Ascending aorta (tissue), 2 donors: ENCODE data around the gene ZBED4. TPM values are rescaled to one million over a fixed set of nuclear protein-coding genes. Genes with fewer than 3 reads are reported as not detected.

ENCODE experiments used
- DNase-seq, 2 donors: peaks; one replicate each; pipeline ENCODE4 v3.0.0-alpha.2; 2019; ENCODE audit warnings: low spot score in 2 of 2
- H3K27ac ChIP-seq, 2 donors: fragments of 200-600 bp; sonication (generic); one replicate each; pipeline ENCODE4 v1.5.1; 2016 to 2017; ENCODE audit warnings: mild to moderate bottlenecking in 1 of 2
- H3K27me3 ChIP-seq: fragments of 200-600 bp; sonication (generic); one replicate; pipeline ENCODE4 v1.5.1; 2017
- H3K36me3 ChIP-seq, 2 donors: fragments of 200-600 bp; sonication (generic); one replicate each; pipeline ENCODE4 v1.5.1; 2016
- H3K4me1 ChIP-seq, 2 donors: fragments of 200-600 bp; sonication (generic); one replicate each; pipeline ENCODE4 v1.5.1; 2016 to 2017; ENCODE audit warnings: mild to moderate bottlenecking in 1 of 2
- H3K4me3 ChIP-seq, 2 donors: fragments of 200-600 bp; sonication (generic); one replicate each; pipeline ENCODE4 v1.5.1; 2016 to 2017; ENCODE audit warnings: mild to moderate bottlenecking in 1 of 2
- H3K9me3 ChIP-seq, 2 donors: fragments of 200-600 bp; sonication (generic); one replicate each; pipeline ENCODE4 v1.5.1; 2016
- intact Hi-C: fragments of 100-400 bp; cut with DNase I; formaldehyde crosslinking; loops from one replicate; pipeline ENCODE4 v1.15.1; 2023
- total RNA-seq: library from RNA; depleted of rRNA; stranded (reverse); fragments of >200 nt; gene quantifications from one replicate; pipeline ENCODE4 v1.1.0, GENCODE V29; 2016
- TF ChIP-seq, protein P1 (sequence below), 3 experiments: fragments of 200-600 bp in 2 of 3; fragments of 450-650 bp in 1 of 3; sonication (generic) in 2 of 3; IDR thresholded peaks; one replicate each; pipeline ENCODE4 v1.5.1; 2016 to 2019; ENCODE audit warnings: antibody characterized with exemption in 3 of 3, mild to moderate bottlenecking in 1 of 3, moderate library complexity in 1 of 3

Gene ZBED4
- total RNA-seq, 1 donor from 2014 or later, result 10.1 TPM

DNA sequence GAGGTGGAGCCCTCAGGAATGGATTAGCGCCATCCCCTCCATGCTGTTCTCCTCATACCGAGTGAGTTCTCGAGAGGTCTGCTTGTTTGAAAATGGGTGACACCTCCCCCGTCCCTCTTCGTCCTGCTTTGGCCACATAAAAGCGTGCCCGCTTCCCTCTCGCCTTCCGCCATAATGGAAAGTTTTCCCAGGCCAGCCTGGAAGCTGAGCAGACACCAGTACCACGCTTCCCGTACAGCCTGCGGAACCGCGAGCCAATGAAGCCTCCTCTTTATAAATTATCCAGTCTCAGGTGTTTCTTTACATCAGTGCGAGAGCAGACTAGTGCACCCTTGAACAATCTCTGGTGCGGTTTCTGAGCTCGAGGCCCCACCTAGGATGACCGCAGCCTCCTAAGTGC, 51.8 kb downstream of the ZBED4 start:
- Histone ChIP-seq H3K4me1 (no peaks in the 10 kb centered on the region), H3K27ac (no peak overlapping the region), H3K9me3 (no peaks in the 10 kb centered on the region), H3K36me3 (peaks cover 52 to 85% of the 10 kb centered on the region in 2 donors), H3K27me3 (no peaks in the 10 kb centered on the region), H3K4me3 (no peak overlapping the region)
- no peak for DNase-seq
- TF ChIP-seq, protein P1, sequence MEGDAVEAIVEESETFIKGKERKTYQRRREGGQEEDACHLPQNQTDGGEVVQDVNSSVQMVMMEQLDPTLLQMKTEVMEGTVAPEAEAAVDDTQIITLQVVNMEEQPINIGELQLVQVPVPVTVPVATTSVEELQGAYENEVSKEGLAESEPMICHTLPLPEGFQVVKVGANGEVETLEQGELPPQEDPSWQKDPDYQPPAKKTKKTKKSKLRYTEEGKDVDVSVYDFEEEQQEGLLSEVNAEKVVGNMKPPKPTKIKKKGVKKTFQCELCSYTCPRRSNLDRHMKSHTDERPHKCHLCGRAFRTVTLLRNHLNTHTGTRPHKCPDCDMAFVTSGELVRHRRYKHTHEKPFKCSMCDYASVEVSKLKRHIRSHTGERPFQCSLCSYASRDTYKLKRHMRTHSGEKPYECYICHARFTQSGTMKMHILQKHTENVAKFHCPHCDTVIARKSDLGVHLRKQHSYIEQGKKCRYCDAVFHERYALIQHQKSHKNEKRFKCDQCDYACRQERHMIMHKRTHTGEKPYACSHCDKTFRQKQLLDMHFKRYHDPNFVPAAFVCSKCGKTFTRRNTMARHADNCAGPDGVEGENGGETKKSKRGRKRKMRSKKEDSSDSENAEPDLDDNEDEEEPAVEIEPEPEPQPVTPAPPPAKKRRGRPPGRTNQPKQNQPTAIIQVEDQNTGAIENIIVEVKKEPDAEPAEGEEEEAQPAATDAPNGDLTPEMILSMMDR (IDR thresholded peaks at IDR 0.05), result no peak
- intact Hi-C loops, result no loop called here

DNA sequence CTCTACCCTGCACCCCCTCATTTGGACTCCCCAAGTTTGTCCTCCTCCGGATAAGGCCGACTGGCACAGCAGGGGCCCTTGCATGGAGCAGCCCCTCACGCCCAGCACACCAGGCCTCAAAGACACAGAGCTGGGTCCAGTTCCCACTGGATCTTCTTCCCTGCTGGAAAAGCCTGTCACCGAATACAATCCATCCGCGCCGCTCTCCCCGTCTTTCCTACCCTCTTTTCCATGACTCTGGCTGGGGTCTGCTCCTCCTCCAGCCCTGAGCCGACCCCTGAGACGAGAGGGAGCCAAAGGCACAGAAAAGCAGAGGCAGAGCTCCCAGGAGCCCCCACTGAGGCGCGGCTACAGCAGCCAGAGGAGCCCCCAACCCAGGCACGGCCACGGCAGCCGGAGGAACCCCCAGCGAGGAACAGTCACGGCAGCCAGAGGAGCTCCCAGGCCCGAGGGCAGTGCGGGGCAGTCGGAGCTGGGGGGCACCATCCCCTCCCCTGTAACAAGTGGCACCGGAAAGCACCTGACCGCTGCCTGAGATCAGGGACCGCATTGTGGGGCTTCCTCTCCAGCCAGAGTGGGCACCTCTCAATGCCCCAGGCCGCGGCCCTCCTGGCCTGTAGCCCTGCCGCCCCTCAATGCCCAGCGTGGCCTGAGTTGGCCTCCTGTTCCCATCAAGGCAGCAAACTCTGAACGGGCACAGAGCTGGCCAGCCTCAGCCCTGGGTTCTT, 52.6 kb downstream of the ZBED4 start:
- Histone ChIP-seq H3K4me1 (no peaks in the 10 kb centered on the region), H3K27ac (no peak overlapping the region), H3K27me3 (no peaks in the 10 kb centered on the region), H3K4me3 (no peak overlapping the region), H3K36me3 (peaks cover 49 to 80% of the 10 kb centered on the region in 2 donors), H3K9me3 (no peaks in the 10 kb centered on the region)
- intact Hi-C loops, result no loop called here
- TF ChIP-seq, protein P1 (IDR thresholded peaks at IDR 0.05), result no peak
- DNase-seq, result no peak

- peaks cover 50 to 75% of the 10 kb centered on the region in 2 donors for H3K36me3 ChIP-seq
- no peaks in the 10 kb centered on the region for H3K27me3 ChIP-seq
- TF ChIP-seq, protein P1 (IDR thresholded peaks at IDR 0.05), result no peak
- intact Hi-C loops, result no loop called here
- H3K9me3 ChIP-seq, result no peaks in the 10 kb centered on the region
- H3K27ac ChIP-seq, result no peak overlapping the region
- DNase-seq, result no peak
- H3K4me1 ChIP-seq, result no peaks in the 10 kb centered on the region
- no peak overlapping the region for H3K4me3 ChIP-seq
Observed at GRCh38 chr22:49906799-49907290, 53.2 kb downstream of the ZBED4 start.

GRCh38 chr22:49907807-49908206, 54.2 kb downstream of the ZBED4 start:
- TF ChIP-seq, protein P1 (IDR thresholded peaks at IDR 0.05), result no peak
- no peak for DNase-seq
- intact Hi-C loops, result no loop called here

DNA sequence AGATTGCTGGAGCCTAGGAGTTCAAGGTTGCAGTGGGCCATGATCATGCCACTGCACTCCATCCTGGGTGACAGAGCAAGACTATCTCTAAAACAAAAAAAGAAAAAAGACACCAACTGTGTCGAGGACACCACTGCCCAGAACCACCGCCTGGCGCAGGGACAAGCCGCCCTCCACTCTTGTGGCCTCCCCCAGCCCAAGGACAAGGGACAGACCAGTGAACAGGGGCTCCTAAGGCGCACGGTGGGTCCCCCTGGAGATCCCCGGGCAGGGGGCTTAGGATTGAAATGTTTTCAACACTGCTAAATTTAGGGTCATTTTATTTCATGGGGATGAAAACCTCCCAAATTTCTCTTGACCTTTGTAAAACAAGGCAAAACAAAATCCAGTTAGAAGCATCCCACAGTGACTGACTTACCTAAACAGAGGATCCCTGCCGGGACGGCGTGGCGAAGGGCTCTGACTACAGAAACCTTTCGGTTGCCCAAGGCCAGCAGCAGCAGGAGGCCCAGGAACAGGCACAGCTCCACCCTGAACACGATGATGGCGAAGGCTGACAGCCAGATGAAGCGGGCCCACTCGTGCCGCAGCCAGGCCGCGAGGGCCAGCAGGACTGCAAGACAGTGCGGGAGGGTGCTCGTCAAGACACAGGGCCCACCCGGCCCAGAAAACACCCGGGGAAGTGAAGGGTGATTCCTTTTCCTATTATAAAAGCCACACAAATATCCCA, 56.0 kb downstream of the ZBED4 start:
- intact Hi-C loops, result no loop called here
- TF ChIP-seq, protein P1 (IDR thresholded peaks at IDR 0.05), result no peak
- H3K36me3 ChIP-seq, result peaks cover 45 to 66% of the 10 kb centered on the region in 2 donors

More at GRCh38 chr22:49907807-49908206, 54.2 kb downstream of the ZBED4 start:
- H3K4me1 ChIP-seq, result no peaks in the 10 kb centered on the region
- no peak overlapping the region for H3K4me3 ChIP-seq
- H3K9me3 ChIP-seq, result no peaks in the 10 kb centered on the region
- peaks cover 52 to 75% of the 10 kb centered on the region in 2 donors for H3K36me3 ChIP-seq
- no peaks in the 10 kb centered on the region for H3K27me3 ChIP-seq
- H3K27ac ChIP-seq, result no peak overlapping the region

More for the DNA sequence above, 56.0 kb downstream of the ZBED4 start:
- Histone ChIP-seq H3K27me3 (no peaks in the 10 kb centered on the region), H3K4me3 (no peak overlapping the region), H3K27ac (no peak overlapping the region), H3K4me1 (no peaks in the 10 kb centered on the region), H3K9me3 (no peaks in the 10 kb centered on the region)
- DNase-seq, result no peak
